ENCODE results near the gene IL37. TPM values are rescaled to one million over a fixed set of nuclear protein-coding genes. Genes with fewer than 3 reads are reported as not detected.

IL37 gene
- total RNA-seq, 1 donor from 2014 or later, result not detected

DNA sequence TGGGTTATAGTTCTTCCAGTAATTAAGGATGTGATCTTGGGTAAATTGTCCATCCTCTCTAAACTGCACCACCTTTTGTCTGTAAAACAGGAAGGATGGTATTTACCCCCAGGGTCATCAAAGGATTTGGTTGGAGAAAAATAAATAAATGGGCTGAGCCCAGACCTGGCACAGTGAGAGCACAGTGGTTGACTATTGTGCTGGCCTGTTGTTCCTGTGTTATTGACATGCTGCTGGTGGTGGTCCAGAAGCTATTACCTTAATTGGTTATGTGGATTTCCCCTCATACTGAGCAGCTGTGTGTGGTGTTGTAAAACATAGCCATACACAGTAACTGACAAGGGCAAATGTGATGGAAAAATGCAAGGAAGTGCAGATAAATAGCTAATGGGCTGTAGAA lies 746 bp upstream of the IL37 start:
- peaks cover 1% of the 10 kb centered on the region for H3K27me3 Mint-ChIP-seq (ENCODE audit: unreplicated experiment)
- TF ChIP-seq, protein P1, sequence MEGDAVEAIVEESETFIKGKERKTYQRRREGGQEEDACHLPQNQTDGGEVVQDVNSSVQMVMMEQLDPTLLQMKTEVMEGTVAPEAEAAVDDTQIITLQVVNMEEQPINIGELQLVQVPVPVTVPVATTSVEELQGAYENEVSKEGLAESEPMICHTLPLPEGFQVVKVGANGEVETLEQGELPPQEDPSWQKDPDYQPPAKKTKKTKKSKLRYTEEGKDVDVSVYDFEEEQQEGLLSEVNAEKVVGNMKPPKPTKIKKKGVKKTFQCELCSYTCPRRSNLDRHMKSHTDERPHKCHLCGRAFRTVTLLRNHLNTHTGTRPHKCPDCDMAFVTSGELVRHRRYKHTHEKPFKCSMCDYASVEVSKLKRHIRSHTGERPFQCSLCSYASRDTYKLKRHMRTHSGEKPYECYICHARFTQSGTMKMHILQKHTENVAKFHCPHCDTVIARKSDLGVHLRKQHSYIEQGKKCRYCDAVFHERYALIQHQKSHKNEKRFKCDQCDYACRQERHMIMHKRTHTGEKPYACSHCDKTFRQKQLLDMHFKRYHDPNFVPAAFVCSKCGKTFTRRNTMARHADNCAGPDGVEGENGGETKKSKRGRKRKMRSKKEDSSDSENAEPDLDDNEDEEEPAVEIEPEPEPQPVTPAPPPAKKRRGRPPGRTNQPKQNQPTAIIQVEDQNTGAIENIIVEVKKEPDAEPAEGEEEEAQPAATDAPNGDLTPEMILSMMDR (IDR thresholded peaks at IDR 0.05; ENCODE audit: unreplicated experiment), result no peak
- no peaks in the 10 kb centered on the region for H3K4me1 Mint-ChIP-seq (ENCODE audit: unreplicated experiment)
- no peak for DNase-seq (ENCODE audit: low spot score)
- H3K9me3 Mint-ChIP-seq (ENCODE audit: unreplicated experiment), result no peaks in the 10 kb centered on the region
- no peaks in the 10 kb centered on the region for H3K36me3 Mint-ChIP-seq (ENCODE audit: low read depth, unreplicated experiment)
- H3K27ac Mint-ChIP-seq (ENCODE audit: unreplicated experiment), result no peak overlapping the region
- no peak overlapping the region for H3K4me3 Mint-ChIP-seq (ENCODE audit: unreplicated experiment)

DNA sequence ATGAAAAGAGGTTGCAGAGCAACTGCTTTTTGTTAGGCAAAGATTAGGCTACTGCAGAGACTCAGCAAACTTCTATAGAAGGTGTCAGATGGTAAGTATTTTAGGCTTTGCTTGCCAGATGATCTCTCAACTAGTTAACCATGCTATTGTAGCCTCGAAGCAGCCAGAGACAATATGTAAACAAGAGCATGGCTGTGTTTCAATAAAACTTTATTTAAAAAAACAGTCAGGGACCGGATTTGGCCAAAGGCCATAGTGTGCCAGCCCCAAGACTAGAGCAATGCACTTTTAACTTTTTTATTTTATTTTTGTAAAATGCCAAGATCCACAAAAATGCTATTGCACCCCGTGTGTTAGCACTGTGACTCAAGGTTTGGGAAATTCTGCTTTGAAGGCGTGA lies 1.4 kb downstream of the IL37 start:
- TF ChIP-seq, protein P1 (IDR thresholded peaks at IDR 0.05; ENCODE audit: unreplicated experiment), result no peak
- H3K9me3 Mint-ChIP-seq (ENCODE audit: unreplicated experiment), result no peaks in the 10 kb centered on the region
- H3K27ac Mint-ChIP-seq (ENCODE audit: unreplicated experiment), result no peak overlapping the region
- H3K27me3 Mint-ChIP-seq (ENCODE audit: unreplicated experiment), result peaks cover 1% of the 10 kb centered on the region
- no peaks in the 10 kb centered on the region for H3K36me3 Mint-ChIP-seq (ENCODE audit: low read depth, unreplicated experiment)
- no peaks in the 10 kb centered on the region for H3K4me1 Mint-ChIP-seq (ENCODE audit: unreplicated experiment)
- H3K4me3 Mint-ChIP-seq (ENCODE audit: unreplicated experiment), result no peak overlapping the region
- DNase-seq (ENCODE audit: low spot score), result no peak

- H3K36me3 Mint-ChIP-seq (ENCODE audit: low read depth, unreplicated experiment), result peaks cover 4% of the 10 kb centered on the region
- H3K9me3 Mint-ChIP-seq (ENCODE audit: unreplicated experiment), result no peaks in the 10 kb centered on the region
- TF ChIP-seq, protein P1 (IDR thresholded peaks at IDR 0.05; ENCODE audit: unreplicated experiment), result no peak
- H3K27me3 Mint-ChIP-seq (ENCODE audit: unreplicated experiment), result no peaks in the 10 kb centered on the region
- H3K27ac Mint-ChIP-seq (ENCODE audit: unreplicated experiment), result no peak overlapping the region
- H3K4me1 Mint-ChIP-seq (ENCODE audit: unreplicated experiment), result no peaks in the 10 kb centered on the region
- no peak for DNase-seq (ENCODE audit: low spot score)
- no peak overlapping the region for H3K4me3 Mint-ChIP-seq (ENCODE audit: unreplicated experiment)
Measured at GRCh38 chr2:112915300-112916144, 4.6 kb downstream of the IL37 start.

DNA sequence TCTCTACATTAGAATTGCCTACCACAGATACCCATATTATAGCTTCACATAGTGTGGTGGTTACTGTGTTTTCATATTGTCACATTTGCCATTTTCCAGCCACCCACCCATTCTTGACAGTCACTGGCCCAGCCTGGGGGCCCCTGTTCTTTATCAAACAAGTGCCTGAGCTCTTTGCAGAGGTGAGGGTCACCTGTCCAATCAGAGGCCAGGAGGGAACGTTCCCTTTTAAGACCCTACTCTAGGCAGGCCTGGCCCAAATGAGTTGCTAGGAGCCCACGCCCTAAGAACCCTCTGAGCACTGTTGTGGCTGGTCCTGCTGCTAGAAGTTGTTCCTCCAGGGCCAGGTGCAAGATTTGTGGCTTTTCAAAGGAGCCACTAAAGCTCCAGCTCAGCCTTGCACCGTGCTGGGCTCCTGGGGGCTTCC lies 5.2 kb downstream of the IL37 start:
- TF ChIP-seq, protein P1 (IDR thresholded peaks at IDR 0.05; ENCODE audit: unreplicated experiment), result no peak
- Mint-ChIP-seq H3K36me3 (ENCODE audit: low read depth, unreplicated experiment) (peaks cover 4% of the 10 kb centered on the region), H3K4me3 (ENCODE audit: unreplicated experiment) (no peak overlapping the region), H3K9me3 (ENCODE audit: unreplicated experiment) (no peaks in the 10 kb centered on the region), H3K4me1 (ENCODE audit: unreplicated experiment) (no peaks in the 10 kb centered on the region), H3K27ac (ENCODE audit: unreplicated experiment) (no peak overlapping the region), H3K27me3 (ENCODE audit: unreplicated experiment) (no peaks in the 10 kb centered on the region)
- DNase-seq (ENCODE audit: low spot score), result no peak

GRCh38 chr2:112916625-112917247 lies 5.8 kb downstream of the IL37 start:
- TF ChIP-seq, protein P1 (IDR thresholded peaks at IDR 0.05; ENCODE audit: unreplicated experiment), result no peak
- Mint-ChIP-seq H3K4me3 (ENCODE audit: unreplicated experiment) (no peak overlapping the region), H3K27ac (ENCODE audit: unreplicated experiment) (no peak overlapping the region), H3K4me1 (ENCODE audit: unreplicated experiment) (no peaks in the 10 kb centered on the region), H3K9me3 (ENCODE audit: unreplicated experiment) (no peaks in the 10 kb centered on the region), H3K27me3 (ENCODE audit: unreplicated experiment) (no peaks in the 10 kb centered on the region), H3K36me3 (ENCODE audit: low read depth, unreplicated experiment) (peaks cover 4% of the 10 kb centered on the region)
- no peak for DNase-seq (ENCODE audit: low spot score)

Measured in endothelial cell (in vitro differentiated cells).